ENCODE measurements around the gene AGBL4. TPM values are rescaled to one million over a fixed set of nuclear protein-coding genes. Genes with fewer than 3 reads are reported as not detected.

AGBL4 gene
- total RNA-seq, 1 experiment from 2014 or later = not detected

- POLR2A ChIA-PET = no interaction called here
- H3K36me3 ChIP-seq (ENCODE audit: control insufficient read depth in 1 of 2, insufficient read depth in 2 of 2, low read length in 2 of 2) = no peaks in the 10 kb centered on the region
- DNase-seq (ENCODE audit: low read depth, low spot score) (no peak), ATAC-seq (no peak)
- H3K9me2 ChIP-seq (ENCODE audit: insufficient read depth) = no peaks in the 10 kb centered on the region
- TF ChIP-seq ZFX (IDR thresholded peaks at IDR 0.05) (no peak), ELF1 (IDR thresholded peaks at IDR 0.05; ENCODE audit: borderline replicate concordance, low read depth) (no peak), EGR1 (IDR thresholded peaks at IDR 0.05; ENCODE audit: low read depth) (no peak), CBX3 (IDR thresholded peaks at IDR 0.05; ENCODE audit: low read depth) (no peak), ZBTB33 (IDR thresholded peaks at IDR 0.05; ENCODE audit: extremely low read depth, insufficient replicate concordance, low read length) (no peak), YY1 (IDR thresholded peaks at IDR 0.05; ENCODE audit: extremely low read depth, insufficient replicate concordance, low read depth, low read length) (no peak), TCF7L2 (IDR thresholded peaks at IDR 0.05; ENCODE audit: borderline replicate concordance, extremely low read depth, insufficient read depth, insufficient read length) (no peak), SRF (IDR thresholded peaks at IDR 0.05; ENCODE audit: low read depth) (no peak), CTCF (IDR thresholded peaks at IDR 0.05 in 2 of 3, conservative IDR thresholded peaks at IDR 0.05 in 1 of 3; ENCODE audit: borderline replicate concordance in 1 of 3, insufficient read depth in 1 of 3, low read depth in 2 of 3, low read length in 2 of 3) (no peak), EZH2phosphoT487 (IDR thresholded peaks at IDR 0.05; ENCODE audit: borderline replicate concordance) (no peak), SIN3A (IDR thresholded peaks at IDR 0.05; ENCODE audit: low read depth) (no peak), REST (IDR thresholded peaks at IDR 0.05; ENCODE audit: low read depth) (no peak)
- no peak overlapping the region for H3K27ac ChIP-seq (ENCODE audit: low read depth, low read length)
- BruUV-seq (replicated peaks) = no TSS peak
- H2AFZ ChIP-seq (ENCODE audit: low read depth, low read length, poor library complexity, severe bottlenecking) = no peak overlapping the region
- CTCF ChIA-PET = no interaction called here
- no peaks in the 10 kb centered on the region for H3K4me1 ChIP-seq (ENCODE audit: control insufficient read depth in 1 of 2, insufficient read depth in 2 of 2, low read length in 2 of 2)
- no peak overlapping the region for H3K9ac ChIP-seq (ENCODE audit: low read length)
- H3K4me3 ChIP-seq (replicated peaks in 1 of 2; ENCODE audit: low read depth in 1 of 2, low read length in 2 of 2) = no peak overlapping the region
- RAD21 ChIA-PET (ENCODE audit: low non-redundant PET in 1 of 2, low total read pairs in 2 of 2, uncharacterized antibody in 2 of 2, unreplicated experiment in 2 of 2) = no interaction called here
- no peaks in the 10 kb centered on the region for H3K27me3 ChIP-seq (ENCODE audit: insufficient read depth, low read length)
- no peaks in the 10 kb centered on the region for H4K20me1 ChIP-seq (ENCODE audit: insufficient read depth)
- H3K4me2 ChIP-seq (ENCODE audit: low read length) = no peak overlapping the region
- no peaks in the 10 kb centered on the region for H3K79me2 ChIP-seq (ENCODE audit: insufficient read depth, low read length)
- H3K9me3 ChIP-seq (ENCODE audit: control insufficient read depth in 1 of 2, insufficient read depth in 1 of 2, low read depth in 1 of 2, low read length in 2 of 2) = peaks cover 0 to 10% of the 10 kb centered on the region in 2 experiments; a peak in 2 of 4 replicates
- intact Hi-C loops (cut with micrococcal nuclease) = no loop called here
Observed at GRCh38 chr1:49226758-49227157, 797.0 kb downstream of the AGBL4 start.

All from HCT116 (cell line).